K562 (cell line): Measurements from ENCODE around the gene MYO1A. TPM values are rescaled to one million over a fixed set of nuclear protein-coding genes. Genes with fewer than 3 reads are reported as not detected.

Experiments used
- BRD4 ChIP-seq: fragments of 200-600 bp; sonication (generic); IDR thresholded peaks from 2 replicates; pipeline ENCODE4 v1.6.1; 2017; ENCODE audit warnings: inconsistent platforms
- CHAMP1 ChIP-seq: fragments of 450-650 bp; IDR thresholded peaks from 2 replicates; pipeline ENCODE4 v1.6.1; 2016; ENCODE audit warnings: mild to moderate bottlenecking
- CREM ChIP-seq: IDR thresholded peaks from 2 replicates; pipeline ENCODE4 v1.6.1; 2014; ENCODE audit warnings: antibody characterized with exemption, low read depth
- PPARD ChIP-seq: fragments of 250-450 bp; sonication (Bioruptor Pico); IDR thresholded peaks from 2 replicates; pipeline ENCODE4 v1.8.0; 2022; ENCODE audit warnings: inconsistent platforms, mild to moderate bottlenecking, moderate library complexity
- PTBP1 ChIP-seq: fragments of 200-400 bp; formaldehyde crosslinking; IDR thresholded peaks from 2 replicates; pipeline ENCODE4 v1.6.1; 2017; ENCODE audit warnings: low read depth, low read length
- THAP12 ChIP-seq: fragments of 250-450 bp; sonication (Bioruptor Pico); IDR thresholded peaks from 2 replicates; pipeline ENCODE4 v1.9.0; 2021; ENCODE audit warnings: mild to moderate bottlenecking, inconsistent platforms
- VEZF1 ChIP-seq: fragments of 200-800 bp; sonication (Bioruptor generic); IDR thresholded peaks from 2 replicates; pipeline ENCODE4 v1.6.1; 2017; ENCODE audit warnings: missing genetic modification characterization, missing compliant biosample characterization
- polyA plus RNA-seq, 8 experiments: library from polyadenylated mRNA; depleted of rRNA in 4 of 8; stranded (reverse) in 5 of 8; unstranded in 3 of 8; fragments of >200 nt; fragmentation: Nextera tagmentation in 2 of 8; fragmentation: Illumina TruSeq in 1 of 8; extraction: Ambion mirVana in 2 of 8; extraction: Trizol in 1 of 8; gene quantifications; 2 replicates each; pipeline versions ENCODE4 v1.2.1 to v1.2.3, GENCODE V29; 2011 to 2014; ENCODE audit warnings: inconsistent platforms in 1 of 8, missing spikeins in 1 of 8
- total RNA-seq, 7 experiments: library from RNA; depleted of rRNA in 6 of 7; stranded (reverse); fragments of >200 nt in 6 of 7; fragmentation: Illumina TruSeq in 2 of 7; extraction: Trizol in 2 of 7; gene quantifications; 2 replicates each; pipeline versions ENCODE4 v1.2.1 to v1.2.3, GENCODE V29; 2011 to 2021; ENCODE audit warnings: low replicate concordance in 1 of 7
- TF ChIP-seq, protein P1 (sequence below), 2 experiments: fragments of 450-650 bp; formaldehyde crosslinking in 1 of 2; IDR thresholded peaks; 2 replicates each; pipeline versions ENCODE4 v1.4.0 to v1.6.1; 2014 to 2020; ENCODE audit warnings: mild to moderate bottlenecking in 2 of 2, borderline replicate concordance in 1 of 2, low read depth in 1 of 2
- TF ChIP-seq, protein P2 (sequence below): fragments of 450-650 bp; IDR thresholded peaks from 2 replicates; pipeline ENCODE4 v1.6.1; 2016

MYO1A gene
- total and polyA plus RNA-seq, 9 of the 15 experiments (the other 6 are each of a cell fraction or from before 2014, with no cell fraction given): 0.03 to 0.29 (median 0.14) TPM; not detected in 2

DNA sequence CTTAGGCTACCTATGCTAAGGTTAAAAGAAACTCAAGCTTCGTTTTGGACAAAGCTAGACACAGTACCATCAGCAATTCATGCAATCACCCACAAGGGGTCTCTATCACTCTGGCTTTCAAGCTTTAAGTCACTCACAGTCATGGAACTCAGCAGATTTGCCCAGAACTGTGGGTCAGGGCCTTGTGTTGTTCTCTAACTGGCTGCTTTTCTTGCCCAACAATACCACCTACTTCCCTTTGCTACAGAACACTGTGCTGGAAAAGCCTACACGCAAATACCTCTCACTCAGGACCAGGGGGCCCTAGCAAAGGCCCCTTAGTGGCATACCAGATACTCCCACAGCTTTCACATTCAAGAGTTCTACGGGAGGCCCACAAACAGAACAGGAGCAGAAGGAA lies 19.6 kb upstream of the MYO1A start (continued):
- TF ChIP-seq CHAMP1: no peak
- TF ChIP-seq BRD4: no peak
- TF ChIP-seq THAP12 (CRISPR knock-in tag): no peak
- no peak for TF ChIP-seq PTBP1
- peak; percentile 54 for TF ChIP-seq VEZF1 (CRISPR knock-in tag)
- no peak for TF ChIP-seq PPARD (CRISPR knock-in tag)
- TF ChIP-seq CREM: 0 out of 2 replicates have a peak, but pooled peaks have one; percentile 19
- TF ChIP-seq, protein P1, sequence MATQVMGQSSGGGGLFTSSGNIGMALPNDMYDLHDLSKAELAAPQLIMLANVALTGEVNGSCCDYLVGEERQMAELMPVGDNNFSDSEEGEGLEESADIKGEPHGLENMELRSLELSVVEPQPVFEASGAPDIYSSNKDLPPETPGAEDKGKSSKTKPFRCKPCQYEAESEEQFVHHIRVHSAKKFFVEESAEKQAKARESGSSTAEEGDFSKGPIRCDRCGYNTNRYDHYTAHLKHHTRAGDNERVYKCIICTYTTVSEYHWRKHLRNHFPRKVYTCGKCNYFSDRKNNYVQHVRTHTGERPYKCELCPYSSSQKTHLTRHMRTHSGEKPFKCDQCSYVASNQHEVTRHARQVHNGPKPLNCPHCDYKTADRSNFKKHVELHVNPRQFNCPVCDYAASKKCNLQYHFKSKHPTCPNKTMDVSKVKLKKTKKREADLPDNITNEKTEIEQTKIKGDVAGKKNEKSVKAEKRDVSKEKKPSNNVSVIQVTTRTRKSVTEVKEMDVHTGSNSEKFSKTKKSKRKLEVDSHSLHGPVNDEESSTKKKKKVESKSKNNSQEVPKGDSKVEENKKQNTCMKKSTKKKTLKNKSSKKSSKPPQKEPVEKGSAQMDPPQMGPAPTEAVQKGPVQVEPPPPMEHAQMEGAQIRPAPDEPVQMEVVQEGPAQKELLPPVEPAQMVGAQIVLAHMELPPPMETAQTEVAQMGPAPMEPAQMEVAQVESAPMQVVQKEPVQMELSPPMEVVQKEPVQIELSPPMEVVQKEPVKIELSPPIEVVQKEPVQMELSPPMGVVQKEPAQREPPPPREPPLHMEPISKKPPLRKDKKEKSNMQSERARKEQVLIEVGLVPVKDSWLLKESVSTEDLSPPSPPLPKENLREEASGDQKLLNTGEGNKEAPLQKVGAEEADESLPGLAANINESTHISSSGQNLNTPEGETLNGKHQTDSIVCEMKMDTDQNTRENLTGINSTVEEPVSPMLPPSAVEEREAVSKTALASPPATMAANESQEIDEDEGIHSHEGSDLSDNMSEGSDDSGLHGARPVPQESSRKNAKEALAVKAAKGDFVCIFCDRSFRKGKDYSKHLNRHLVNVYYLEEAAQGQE (IDR thresholded peaks at IDR 0.05; ENCODE audit: borderline replicate concordance): peak; percentile 94
- TF ChIP-seq, protein P1 (CRISPR knock-in tag; IDR thresholded peaks at IDR 0.05; ENCODE audit: low read depth): no peak
- TF ChIP-seq, protein P2, sequence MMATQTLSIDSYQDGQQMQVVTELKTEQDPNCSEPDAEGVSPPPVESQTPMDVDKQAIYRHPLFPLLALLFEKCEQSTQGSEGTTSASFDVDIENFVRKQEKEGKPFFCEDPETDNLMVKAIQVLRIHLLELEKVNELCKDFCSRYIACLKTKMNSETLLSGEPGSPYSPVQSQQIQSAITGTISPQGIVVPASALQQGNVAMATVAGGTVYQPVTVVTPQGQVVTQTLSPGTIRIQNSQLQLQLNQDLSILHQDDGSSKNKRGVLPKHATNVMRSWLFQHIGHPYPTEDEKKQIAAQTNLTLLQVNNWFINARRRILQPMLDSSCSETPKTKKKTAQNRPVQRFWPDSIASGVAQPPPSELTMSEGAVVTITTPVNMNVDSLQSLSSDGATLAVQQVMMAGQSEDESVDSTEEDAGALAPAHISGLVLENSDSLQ: peak; percentile 40; the same call in 1 of the 2 replicates
